GM21576 (cell line): ENCODE measurements around the gene MB.

Source experiments
- ATAC-seq: cut with Tn5 transposase; IDR thresholded peaks from one replicate; pipeline ENCODE4 v1.9.1; 2021; ENCODE audit warnings: mild to moderate bottlenecking, moderate library complexity; ENCODE audit not compliant: unreplicated experiment

The MB gene

DNA sequence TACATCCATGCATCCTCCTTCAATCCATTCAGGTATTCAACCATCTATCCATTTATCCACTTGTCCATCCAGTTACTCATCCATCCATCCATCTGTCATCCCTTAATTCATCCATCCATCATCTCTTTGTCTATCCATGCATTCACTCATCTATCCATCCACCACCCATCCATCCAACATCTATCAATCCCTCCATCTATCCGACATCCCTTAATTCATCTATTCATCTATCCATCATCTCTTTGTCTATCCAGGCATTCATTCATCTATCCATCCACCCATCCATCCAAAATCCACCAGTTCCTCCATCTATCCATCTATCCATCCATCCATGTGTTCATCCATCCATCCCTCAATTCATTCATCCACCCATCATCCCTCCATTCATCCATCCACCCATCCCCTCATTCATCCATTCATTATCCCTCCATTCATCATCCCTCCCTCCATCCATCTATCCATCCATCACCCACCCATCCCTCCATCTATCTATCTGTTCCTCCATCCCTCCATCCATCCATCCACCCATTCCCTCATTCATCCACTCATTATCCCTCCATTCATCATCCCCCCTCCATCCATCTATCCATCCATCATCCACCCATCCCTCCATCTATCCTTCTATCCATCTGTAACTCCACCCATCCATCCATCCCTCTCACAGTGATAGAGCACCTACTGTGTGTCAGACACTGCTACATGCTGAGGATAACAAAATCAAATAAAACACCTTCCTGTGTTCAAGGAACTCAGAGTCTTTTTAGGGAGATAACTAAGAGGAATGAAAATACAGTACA, 1.5 kb upstream of the MB start:
- no peak for ATAC-seq

DNA sequence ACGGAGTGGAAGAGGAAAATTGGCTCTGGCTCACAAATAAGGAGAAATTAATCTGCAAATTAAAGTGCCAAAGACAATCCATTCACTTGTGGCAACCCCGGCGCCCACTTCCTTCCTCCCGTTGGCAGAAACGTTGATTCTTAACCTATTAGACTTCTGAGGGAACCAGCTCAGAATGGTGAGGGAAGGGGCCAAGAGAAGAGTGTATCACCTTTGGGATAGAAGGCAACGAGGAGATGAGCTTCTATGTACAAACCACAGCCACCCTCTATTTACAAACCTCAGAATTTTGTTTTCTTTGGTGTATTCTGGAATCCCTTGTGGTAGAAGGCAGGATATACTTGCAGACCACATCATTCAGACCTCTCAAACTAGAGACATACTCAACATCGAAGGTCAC, 1.1 kb downstream of the MB start:
- no peak for ATAC-seq

- no peak for ATAC-seq
These were observed 2.0 kb downstream of the MB start for GRCh38 chr22:35615156-35615555.

DNA sequence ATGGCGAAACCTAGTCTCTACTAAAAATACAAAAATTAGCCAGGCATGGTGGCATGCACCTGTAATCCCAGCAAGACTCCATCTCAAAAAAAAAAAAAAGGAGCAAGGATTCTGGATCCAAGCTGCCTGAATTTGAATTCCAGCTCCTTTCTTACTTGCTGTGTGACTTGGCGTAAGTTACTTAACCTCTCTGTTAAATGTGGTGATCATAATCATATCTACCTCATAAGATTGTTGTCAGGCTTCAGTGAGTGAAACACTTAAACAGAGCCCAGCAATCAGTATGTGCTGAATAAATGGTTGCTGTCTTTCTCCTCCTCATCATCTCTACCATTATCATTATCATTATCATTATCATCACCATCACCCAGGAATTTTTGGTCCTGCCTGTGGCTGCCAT, 2.7 kb downstream of the MB start:
- no peak for ATAC-seq

- ATAC-seq: no peak
These were observed 4.2 kb downstream of the MB start for GRCh38 chr22:35612903-35613302.

DNA sequence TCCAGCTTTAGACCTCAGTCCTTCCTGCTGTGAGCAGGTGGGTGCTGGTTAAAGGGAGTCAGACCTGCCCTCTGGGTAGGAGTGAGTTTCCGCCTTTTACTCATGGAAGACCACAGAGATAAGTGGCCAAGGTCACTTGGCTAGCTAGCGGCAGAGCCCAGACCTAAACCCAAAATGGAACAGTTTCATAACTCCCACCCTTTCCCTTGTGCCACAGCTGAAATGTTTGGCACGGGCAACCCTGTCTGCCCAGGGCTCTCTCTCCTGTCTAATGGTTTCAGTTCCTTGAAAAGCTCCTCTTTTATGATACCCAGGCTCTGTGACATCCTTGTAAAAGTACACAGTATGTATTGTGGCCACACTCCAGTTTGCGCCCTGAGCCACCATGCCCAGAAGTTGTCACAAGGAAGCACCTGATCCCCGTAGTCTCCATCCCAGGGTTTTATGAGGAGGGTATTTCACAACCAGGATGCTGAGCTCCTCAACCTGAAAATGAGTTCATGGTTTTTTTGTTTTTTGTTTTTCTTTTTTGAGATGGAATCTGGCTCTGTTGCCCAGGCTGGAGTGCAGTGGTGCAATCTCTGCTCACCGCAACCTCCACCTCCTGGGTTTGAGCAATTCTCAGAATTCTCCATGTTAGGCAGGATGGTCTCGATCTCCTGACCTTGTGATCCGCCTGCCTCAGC, 5.1 kb downstream of the MB start:
- ATAC-seq: no peak

- no peak for ATAC-seq
These were observed 5.8 kb downstream of the MB start for GRCh38 chr22:35611200-35611890.

GRCh38 chr22:35610741-35611140, 6.4 kb downstream of the MB start:
- no peak for ATAC-seq

GRCh38 chr22:35609761-35610160, 7.4 kb downstream of the MB start:
- ATAC-seq: no peak

DNA sequence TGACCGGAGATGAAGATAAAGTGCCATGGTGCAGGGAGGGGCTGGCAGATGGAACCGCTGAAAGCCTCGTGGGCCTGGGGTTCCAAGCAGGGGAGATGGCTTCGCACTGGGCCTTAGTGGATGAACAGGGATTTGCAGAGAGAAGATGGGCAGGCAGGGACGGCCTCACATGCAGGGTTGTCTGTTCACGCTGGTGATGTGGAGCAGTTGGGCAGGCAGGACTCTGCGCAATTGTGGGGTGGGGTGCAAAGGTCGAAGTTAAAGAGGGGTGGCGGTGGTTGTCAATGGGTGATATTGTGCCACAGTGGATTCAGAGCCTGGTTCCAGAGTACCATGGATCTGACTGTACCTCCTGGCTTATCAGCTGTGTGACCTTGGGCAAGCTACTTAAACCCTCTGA, 7.9 kb downstream of the MB start:
- ATAC-seq: no peak

DNA sequence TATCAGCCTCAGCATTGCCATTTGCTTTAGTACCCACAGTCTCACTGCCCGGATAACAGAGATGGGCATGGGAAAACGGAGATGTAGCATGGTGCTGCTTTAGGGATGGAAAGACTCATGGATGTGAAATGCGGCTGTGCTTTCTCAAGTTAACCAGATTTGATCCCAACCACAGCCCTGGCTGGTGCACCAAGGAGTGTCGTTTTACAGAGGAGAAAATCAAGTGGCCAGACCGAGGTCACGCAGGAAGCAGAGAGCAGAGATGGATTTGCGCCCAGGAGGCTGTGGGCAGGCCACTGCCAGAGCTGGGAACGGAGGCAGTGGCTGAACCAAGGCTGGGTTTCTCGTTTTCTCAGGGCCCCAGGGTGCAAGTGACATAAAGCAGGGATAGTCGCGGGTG, 9.0 kb downstream of the MB start:
- no peak for ATAC-seq

DNA sequence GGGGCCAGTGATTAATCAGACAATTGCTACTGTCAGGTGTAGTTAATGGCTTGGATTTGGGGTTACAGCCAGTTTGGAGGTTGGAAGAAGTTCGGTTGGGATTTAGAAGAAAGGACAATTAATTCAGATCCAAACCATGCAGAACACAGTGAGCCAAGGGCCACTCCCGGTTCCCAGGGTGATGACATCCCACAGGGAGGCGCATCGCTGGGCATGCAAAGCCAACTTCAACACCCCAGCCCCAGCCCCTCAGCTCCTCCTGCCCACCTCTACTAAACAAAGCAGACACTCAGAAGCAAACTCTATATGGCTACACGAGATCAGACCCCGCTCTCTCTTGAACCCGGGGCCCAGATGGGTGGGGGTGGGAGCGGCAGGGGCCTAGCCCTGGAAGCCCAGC, 10.2 kb downstream of the MB start:
- no peak for ATAC-seq

- no peak for ATAC-seq
These were observed 11.2 kb downstream of the MB start for GRCh38 chr22:35605851-35606481.

DNA sequence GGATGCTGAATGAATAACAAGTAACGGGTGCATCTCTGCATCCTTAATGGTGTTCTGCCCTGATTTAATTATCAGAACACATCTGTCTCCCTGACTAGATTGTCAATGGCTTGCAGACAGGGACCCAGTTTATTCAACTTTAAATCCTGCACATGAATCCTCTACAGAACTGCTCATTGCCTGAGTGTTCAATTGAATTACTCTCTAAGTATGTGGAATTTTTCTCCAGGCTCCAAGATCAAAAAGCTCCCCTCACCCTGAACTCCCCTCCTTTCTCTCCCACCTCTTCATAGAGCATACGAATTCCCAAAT, 11.8 kb downstream of the MB start:
- no peak for ATAC-seq

DNA sequence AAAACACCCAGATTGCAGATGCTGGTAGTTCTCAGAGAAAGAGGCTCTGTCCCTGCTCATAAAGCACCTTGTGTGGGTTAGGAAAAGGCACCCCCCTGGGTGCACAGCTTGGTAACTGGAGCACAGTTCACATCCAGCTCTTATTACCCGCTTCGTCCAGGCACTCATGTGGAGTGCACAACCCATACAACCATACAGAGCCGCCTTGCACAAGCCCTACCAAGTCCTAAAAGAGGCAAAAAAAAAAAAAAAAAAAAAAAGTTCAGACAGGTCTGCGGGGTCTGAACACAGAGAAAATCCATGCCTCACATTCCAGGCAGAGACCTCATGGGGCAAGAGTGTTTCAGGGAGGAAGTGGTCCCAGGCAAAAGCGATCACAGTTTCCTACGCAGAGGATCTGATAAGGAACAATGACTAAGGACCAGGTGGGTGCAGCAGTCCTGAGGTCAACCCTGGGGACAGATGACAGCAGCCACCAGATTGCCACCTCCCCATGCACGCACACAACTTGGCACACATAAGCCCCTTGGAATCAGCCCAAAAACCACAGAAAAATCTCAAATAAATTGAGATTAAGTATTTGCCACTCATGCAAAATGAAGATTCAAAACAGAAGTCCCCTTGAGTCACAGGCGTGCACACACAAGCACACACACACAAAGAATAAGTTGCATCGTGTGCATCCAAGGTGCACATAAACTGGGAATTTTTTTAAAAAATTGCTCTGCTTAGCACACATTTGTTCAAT, 12.3 kb downstream of the MB start:
- no peak for ATAC-seq

DNA sequence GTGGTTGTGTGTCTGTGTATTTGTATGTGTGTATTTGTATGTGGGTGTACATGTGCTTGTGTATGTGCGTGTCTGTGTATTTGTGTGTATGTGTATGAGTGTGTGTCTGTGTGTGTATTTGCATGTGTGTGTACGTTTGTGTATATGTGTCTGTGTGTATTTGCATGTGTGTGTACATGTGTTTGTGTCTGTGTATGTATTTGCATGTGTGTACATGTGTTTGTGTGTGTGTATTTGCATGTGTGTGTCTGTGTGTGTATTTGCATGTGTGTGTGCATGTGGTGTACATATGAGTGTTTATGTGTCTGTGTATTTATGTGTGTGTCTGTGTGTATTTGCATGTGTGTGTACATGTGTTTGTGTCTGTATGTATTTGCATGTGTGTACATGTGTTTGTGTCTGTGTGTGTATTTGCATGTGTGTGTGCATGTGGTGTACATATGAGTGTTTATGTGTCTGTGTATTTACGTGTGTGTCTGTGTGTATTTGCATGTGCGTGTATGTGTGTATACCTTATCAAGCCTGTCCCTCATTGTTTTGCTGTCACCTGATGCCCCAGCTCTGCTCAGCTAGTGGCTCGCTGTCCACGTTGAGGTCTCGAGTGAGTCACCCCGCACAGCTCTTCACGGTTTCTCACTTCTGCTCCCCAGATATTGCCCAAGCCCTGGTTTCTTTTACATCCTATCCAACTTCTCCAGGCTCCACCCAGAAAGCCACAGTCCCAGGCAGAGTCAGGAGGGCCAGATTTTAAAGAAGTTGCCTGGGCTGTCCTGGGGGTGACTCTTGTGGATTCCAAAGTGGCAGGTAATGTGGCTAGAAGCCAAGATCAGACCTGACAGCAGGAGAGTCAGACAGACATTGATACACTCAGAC, 15.2 kb downstream of the MB start:
- ATAC-seq: no peak

DNA sequence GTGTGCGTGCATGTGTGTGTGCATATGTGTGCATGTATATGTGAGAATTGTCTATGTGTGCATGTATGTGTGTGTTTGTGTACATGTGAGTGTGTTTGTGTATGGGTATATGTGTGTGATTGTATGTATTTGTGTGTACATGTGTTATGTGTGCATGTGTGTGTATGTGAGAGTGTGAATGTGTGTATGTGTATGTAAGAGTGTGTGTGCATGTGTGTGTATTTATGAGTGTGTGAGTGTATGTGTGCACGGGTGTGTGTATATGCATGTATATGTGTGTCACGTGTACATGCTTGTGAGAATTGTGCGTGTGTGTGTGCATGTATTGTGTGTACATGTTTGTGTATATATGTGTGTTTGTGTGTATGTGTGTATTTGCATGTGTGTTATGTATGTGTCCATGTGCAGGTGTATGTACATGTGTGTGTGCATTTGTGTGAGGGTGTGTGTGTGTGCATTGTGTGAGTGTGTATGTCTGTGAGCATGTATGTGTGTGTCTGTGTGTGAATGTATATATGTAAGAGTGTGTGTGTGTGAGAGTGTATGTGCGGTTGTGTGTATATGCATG, 16.0 kb downstream of the MB start:
- no peak for ATAC-seq

DNA sequence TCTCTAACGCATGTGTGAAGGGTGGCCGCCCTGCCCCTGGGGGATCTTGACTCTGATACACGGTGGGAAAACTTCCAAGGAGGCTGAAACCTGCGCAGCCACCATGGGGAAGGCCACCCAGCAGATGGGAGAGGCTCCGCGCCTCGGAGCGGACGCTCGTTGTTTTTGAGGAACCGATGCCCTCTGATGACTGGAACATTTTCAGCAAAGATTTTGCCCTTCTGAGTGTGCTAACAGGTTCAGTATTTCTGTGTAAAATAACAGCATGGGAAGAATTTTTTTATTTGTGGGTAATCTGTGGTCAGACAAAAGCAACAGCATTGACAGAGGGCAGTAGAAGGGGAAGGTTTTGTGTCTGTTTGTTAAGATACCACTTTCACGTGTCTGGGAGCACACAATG, 16.7 kb downstream of the MB start:
- no peak for ATAC-seq

DNA sequence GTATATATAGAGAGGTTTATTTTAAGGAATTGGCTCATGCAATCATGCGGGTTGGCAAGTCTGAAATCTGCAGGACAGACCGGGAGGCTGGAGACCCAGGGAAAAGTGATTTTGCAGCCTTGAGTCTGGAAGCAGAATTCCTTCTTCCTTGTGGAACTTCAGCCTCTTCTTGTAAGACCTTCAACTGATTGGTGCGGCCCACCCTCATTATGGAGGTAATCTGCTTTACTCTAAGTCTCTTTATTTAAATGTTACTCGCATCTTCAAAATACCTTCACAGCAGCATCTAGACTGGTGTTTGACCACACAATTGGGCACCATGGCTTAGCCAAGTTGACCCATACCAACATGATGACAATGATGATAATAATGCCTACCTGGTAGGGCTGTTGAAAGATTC, 17.8 kb downstream of the MB start:
- no peak for ATAC-seq

- ATAC-seq: no peak
These were observed 18.8 kb downstream of the MB start for GRCh38 chr22:35598396-35598710.
